Esophagus (tissue), 2 donors: Measurements from ENCODE around the gene ANO3. TPM values are rescaled to one million over a fixed set of nuclear protein-coding genes. Genes with fewer than 3 reads are reported as not detected.

ENCODE experiments used
- H3K27ac ChIP-seq, 2 donors: one replicate each; pipeline ENCODE4 v1.5.1; 2013; ENCODE audit warnings: low read depth in 2 of 2, mild to moderate bottlenecking in 2 of 2, inconsistent platforms in 1 of 2, low read length in 1 of 2, moderate library complexity in 1 of 2
- H3K27me3 ChIP-seq, 2 donors: one replicate each; pipeline ENCODE4 v1.6.1; 2013; ENCODE audit warnings: low read length in 2 of 2, control low read depth in 1 of 2, mild to moderate bottlenecking in 1 of 2; ENCODE audit not compliant: insufficient read depth in 2 of 2, control insufficient read depth in 1 of 2
- H3K36me3 ChIP-seq, 2 donors: one replicate each; pipeline ENCODE4 v1.6.1; 2013; ENCODE audit warnings: low read length in 1 of 2; ENCODE audit not compliant: control insufficient read depth in 2 of 2, insufficient read depth in 2 of 2
- H3K4me1 ChIP-seq, 2 donors: one replicate each; pipeline ENCODE4 v1.6.1; 2013; ENCODE audit warnings: low read length in 1 of 2; ENCODE audit not compliant: control insufficient read depth in 2 of 2, insufficient read depth in 2 of 2
- H3K4me3 ChIP-seq, 2 donors: one replicate each; pipeline ENCODE4 v1.5.1; 2013; ENCODE audit warnings: low read length in 2 of 2, mild to moderate bottlenecking in 2 of 2, low read depth in 1 of 2, moderate library complexity in 1 of 2
- H3K9me3 ChIP-seq, 2 donors: one replicate each; pipeline ENCODE4 v1.6.1; 2013; ENCODE audit warnings: mild to moderate bottlenecking in 2 of 2, low read depth in 1 of 2, low read length in 1 of 2, moderate library complexity in 1 of 2; ENCODE audit not compliant: control insufficient read depth in 2 of 2, insufficient read depth in 1 of 2
- WGBS, 2 donors: extraction: QIAGEN DNeasy Blood & Tissue Kit; methylation state at CpG; one replicate each; pipeline ENCODE4 v1.1.7; 2013; 5-methylcytosine and 5-hydroxymethylcytosine counted together
- polyA plus RNA-seq, 2 donors: library from polyadenylated mRNA; stranded (reverse); fragments of 200-250 nt; gene quantifications; one replicate each; pipeline ENCODE4 v1.2.3, GENCODE V29; 2013
- donor health status: healthy with polysubstance abuse.
- donor health status: Bipolar disorder and iron deficiency.

The ANO3 gene
- polyA plus RNA-seq, 2 donors: 0.01 TPM; not detected in 1

DNA sequence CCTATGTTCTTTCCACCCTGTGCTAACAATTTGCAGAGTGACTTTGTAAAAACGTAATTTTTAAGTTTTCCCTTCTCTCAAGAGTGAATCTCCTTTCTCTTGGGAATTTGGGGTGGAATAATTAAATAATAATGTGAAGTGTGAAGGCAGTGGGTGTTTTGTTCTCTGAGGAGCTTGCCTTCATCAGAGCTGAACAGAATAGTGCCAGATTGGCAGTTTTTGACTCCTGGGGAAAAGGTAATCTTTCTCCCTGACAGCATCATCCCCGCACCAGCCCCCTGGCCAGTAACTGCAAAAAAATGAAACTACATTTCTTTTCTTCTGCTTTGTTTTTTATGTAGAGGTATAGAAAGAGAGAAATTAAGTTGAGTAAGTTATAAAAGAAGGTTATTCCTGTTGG lies 180.3 kb downstream of the ANO3 start:
- H3K4me1 ChIP-seq: no peaks in the 10 kb centered on the region
- WGBS, 2 donors: 62 to 71% methylated on average over 2 of the region's 2 CpGs
- H3K36me3 ChIP-seq: no peaks in the 10 kb centered on the region

DNA sequence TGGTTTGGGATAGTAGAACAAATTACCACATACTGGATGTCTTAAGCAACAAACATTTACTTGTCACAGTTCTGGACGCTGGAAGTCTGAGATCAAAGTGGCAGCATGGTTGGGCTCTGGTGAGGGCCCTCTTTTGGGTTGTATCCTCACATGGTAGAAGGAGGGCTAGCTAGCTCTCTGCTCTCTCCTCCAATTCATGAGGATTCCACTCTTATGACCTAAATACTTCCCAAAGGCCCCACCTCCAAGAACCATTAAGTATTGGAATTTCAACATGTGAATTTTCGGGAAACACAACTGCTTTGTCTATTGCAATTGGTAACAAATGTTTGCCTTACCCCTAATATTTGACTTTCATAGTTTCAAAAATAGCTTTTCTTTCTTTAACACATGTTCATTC lies 187.5 kb downstream of the ANO3 start:
- Histone ChIP-seq H3K4me3 (no peak overlapping the region), H3K27ac (no peak overlapping the region), H3K36me3 (no peaks in the 10 kb centered on the region), H3K9me3 (no peaks in the 10 kb centered on the region), H3K27me3 (no peaks in the 10 kb centered on the region), H3K4me1 (no peaks in the 10 kb centered on the region)
- 79 to 83% methylated on average over 2 of the region's 2 CpGs for WGBS, 2 donors

More for the DNA sequence above, 180.3 kb downstream of the ANO3 start:
- Histone ChIP-seq H3K27me3 (peaks cover 0 to 3% of the 10 kb centered on the region in 2 donors), H3K27ac (no peak overlapping the region), H3K9me3 (no peaks in the 10 kb centered on the region), H3K4me3 (no peak overlapping the region)

DNA sequence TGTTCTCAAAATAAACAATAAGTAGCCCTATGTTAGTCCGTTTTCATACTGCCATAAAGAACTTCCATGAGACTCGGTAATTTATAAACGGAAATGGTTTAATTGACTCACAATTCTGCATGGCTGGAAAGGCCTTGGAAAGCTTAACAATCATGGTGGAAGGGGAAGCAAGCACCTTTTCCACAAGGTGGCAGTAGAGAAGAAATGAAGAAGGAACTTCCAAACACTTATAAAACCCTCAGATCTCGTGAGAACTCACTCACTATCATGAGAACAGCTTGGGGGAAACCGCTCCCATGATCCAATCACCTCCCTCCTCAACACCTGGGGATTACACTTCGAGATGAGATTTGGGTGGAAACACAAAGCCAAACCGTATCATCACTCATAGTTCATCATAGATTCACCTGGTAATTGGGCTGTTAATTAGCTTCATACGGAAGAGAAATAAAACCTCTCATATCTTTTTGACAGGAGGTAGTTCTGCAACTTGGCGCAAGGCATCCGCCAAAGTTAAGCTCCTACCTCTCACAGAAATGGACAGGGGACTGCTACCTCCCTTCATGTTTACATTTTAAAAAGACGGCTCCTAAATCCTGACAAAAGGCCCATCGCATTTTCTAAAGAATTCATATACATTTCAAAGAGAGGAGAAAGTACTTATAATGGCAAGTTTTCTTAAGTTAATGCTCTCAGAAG lies 191.1 kb downstream of the ANO3 start:
- Histone ChIP-seq H3K9me3 (no peaks in the 10 kb centered on the region), H3K27me3 (no peaks in the 10 kb centered on the region), H3K4me1 (no peaks in the 10 kb centered on the region), H3K4me3 (no peak overlapping the region), H3K36me3 (no peaks in the 10 kb centered on the region), H3K27ac (no peak overlapping the region)
- 69 to 76% methylated on average over 12 of the region's 12 CpGs for WGBS, 2 donors

DNA sequence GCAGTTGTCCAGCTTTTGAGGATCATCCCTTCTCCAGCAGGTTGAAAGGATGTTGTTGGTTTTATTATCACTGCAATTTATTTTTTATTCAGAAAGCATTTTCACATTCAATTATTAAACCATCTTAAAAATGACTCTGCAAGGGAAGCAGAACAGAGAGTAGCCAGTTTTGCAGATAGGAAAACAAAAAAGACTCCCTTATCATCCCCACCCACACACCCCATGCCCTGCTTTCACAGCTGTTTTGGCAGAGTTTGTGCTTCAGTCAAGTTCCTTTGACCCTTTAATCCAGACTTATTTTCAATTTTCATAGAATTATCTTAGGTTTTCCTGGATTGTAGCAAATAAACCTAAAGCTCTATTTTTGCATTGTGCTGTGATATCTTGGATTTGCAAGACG lies 195.8 kb downstream of the ANO3 start:
- 41 to 57% methylated on average over 1 of the region's 1 CpG for WGBS, 2 donors
- H3K27me3 ChIP-seq: no peaks in the 10 kb centered on the region
- no peak overlapping the region for H3K27ac ChIP-seq
- no peaks in the 10 kb centered on the region for H3K4me1 ChIP-seq
- H3K36me3 ChIP-seq: no peaks in the 10 kb centered on the region
- no peak overlapping the region for H3K4me3 ChIP-seq
- H3K9me3 ChIP-seq: no peaks in the 10 kb centered on the region

DNA sequence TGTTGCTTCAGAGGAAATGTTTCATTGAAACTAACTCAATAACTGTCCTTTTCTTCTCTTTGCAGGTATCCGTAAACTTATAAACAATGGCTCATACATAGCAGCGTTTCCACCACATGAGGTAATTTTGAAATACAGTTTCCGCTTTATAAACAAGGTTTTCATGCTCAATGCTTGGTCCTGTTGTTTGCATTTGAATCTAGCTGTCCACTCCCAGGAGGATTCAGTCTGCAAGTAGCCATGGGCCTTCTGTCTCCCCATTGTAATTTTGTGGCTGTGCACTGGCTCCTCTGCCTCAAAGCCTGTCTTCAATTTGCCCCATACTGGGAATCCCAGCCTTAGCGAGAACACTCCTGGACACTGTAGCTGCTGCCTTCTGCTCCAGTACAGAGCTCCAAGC lies 205.4 kb downstream of the ANO3 start:
- H3K27me3 ChIP-seq: no peaks in the 10 kb centered on the region
- H3K9me3 ChIP-seq: no peaks in the 10 kb centered on the region
- no peaks in the 10 kb centered on the region for H3K36me3 ChIP-seq
- H3K4me3 ChIP-seq: no peak overlapping the region
- H3K4me1 ChIP-seq: no peaks in the 10 kb centered on the region
- H3K27ac ChIP-seq: no peak overlapping the region
- WGBS, 2 donors: 92% methylated on average over 4 of the region's 4 CpGs

DNA sequence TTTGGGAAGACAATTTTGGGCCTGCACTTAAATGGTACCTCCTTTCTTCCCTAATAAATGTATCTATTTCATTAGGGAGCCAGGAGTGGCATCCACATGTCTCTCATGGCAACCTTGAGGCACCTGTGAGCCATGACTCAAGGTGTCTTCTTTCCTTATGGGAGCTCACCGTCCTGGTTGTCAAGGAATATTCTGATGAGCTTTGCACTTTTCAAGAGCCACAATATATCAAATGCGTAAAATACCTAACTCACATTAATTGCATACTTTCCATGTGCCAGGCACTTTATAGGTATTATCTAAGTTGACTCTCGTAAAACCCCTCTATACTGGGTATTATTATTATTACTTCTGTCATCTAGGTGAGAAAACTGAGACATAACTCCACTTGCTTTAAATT lies 207.6 kb downstream of the ANO3 start:
- no peaks in the 10 kb centered on the region for H3K27me3 ChIP-seq
- 88 to 92% methylated on average over 3 of the region's 3 CpGs for WGBS, 2 donors
- no peak overlapping the region for H3K27ac ChIP-seq
- no peaks in the 10 kb centered on the region for H3K36me3 ChIP-seq
- H3K4me1 ChIP-seq: no peaks in the 10 kb centered on the region
- no peak overlapping the region for H3K4me3 ChIP-seq
- H3K9me3 ChIP-seq: no peaks in the 10 kb centered on the region

DNA sequence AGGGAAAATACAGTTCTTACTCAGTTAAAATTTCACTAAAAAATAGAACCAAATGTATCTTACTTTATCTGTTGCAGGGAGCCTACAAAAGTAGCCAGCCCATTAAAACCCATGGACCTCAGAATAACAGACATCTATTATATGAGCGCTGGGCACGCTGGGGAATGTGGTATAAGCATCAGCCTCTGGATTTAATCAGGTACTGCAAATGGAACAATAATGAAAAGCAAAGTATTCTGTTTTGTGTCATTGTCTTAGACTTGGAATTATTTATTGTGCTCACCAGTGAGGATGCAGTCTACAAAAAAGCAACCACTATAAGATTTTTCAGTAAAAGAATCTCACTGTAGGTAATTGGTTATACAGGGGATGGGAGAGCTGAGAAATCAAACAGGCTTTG lies 209.9 kb downstream of the ANO3 start:
- WGBS, 2 donors: 89% methylated on average over 2 of the region's 2 CpGs
- Histone ChIP-seq H3K4me3 (no peak overlapping the region), H3K27me3 (no peaks in the 10 kb centered on the region), H3K4me1 (no peaks in the 10 kb centered on the region), H3K9me3 (no peaks in the 10 kb centered on the region), H3K27ac (no peak overlapping the region), H3K36me3 (no peaks in the 10 kb centered on the region)

DNA sequence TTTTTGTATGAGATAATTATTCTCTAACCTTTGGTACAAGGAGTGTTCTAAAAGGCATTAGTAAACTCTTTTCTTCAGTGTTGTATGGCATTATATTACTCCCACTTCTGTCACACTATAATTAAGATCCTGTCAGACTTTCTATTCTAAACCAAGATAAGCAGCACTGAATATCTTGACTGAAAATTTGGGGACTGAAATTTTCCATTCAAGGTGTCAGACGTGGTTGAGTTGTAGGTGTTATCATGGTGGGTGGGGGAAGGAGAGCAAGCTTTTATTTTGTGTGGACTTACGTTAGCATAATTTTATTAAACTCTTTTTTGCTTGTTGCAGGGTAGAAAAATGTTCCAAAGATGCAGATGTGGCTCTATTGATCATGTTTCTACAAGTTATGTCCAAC lies 217.2 kb downstream of the ANO3 start:
- H3K27me3 ChIP-seq: no peaks in the 10 kb centered on the region
- WGBS, 2 donors: 43 to 65% methylated on average over 2 of the region's 2 CpGs
- no peak overlapping the region for H3K27ac ChIP-seq
- no peaks in the 10 kb centered on the region for H3K36me3 ChIP-seq
- H3K9me3 ChIP-seq: no peaks in the 10 kb centered on the region
- H3K4me1 ChIP-seq: no peaks in the 10 kb centered on the region
- no peak overlapping the region for H3K4me3 ChIP-seq

DNA sequence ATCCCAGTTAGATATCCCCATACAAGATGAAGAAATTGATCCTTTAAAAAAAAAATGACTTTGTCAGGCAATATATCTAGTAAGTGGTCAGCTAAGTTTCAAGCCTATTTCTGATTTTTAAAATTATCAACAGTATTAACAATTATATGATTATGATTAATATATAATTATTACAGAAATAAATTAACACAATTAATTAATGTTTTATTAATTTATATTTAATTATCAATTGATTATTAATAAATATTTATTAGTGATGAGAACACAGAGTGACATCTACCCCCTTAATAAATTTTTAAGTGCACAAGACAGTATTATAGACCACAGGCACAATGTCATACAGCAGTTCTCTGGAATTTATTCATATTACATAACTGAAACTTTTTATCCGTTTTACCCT lies 218.1 kb downstream of the ANO3 start:
- H3K4me3 ChIP-seq: no peak overlapping the region
- no peak overlapping the region for H3K27ac ChIP-seq
- H3K27me3 ChIP-seq: no peaks in the 10 kb centered on the region
- no peaks in the 10 kb centered on the region for H3K4me1 ChIP-seq
- H3K36me3 ChIP-seq: no peaks in the 10 kb centered on the region
- WGBS, 2 donors: 79 to 85% methylated on average over 1 of the region's 1 CpG
- no peaks in the 10 kb centered on the region for H3K9me3 ChIP-seq

DNA sequence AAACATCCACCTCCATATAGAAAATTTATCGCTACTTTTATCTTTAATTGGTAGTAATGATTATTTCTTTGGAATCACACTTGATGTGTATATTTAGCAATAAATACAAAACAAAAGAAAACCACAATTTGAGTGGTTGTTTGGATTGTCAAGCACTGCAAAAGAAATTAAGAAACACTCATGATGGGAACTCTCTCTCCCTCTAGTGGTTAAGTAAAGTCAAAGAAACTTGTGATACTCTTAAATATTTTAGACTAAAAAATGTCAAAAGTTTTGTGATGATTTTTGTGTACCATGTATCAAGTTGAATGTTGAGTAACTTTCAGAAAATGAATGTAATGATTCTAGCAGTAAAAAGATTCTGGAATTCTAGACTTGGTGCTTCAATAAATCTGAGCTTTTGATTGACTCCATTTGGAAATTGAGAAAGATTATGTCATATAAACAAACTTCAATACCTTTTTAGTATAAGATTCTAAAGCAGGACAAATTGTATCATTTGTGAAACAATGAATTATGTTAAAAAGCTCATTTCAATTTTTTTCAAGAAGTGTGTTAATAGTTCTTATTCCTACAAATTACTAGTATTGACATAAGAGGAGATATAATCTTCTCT lies 219.4 kb downstream of the ANO3 start:
- H3K4me3 ChIP-seq: no peak overlapping the region
- H3K9me3 ChIP-seq: no peaks in the 10 kb centered on the region
- WGBS, 2 donors: 47 to 50% methylated on average over 1 of the region's 1 CpG
- no peaks in the 10 kb centered on the region for H3K4me1 ChIP-seq
- H3K36me3 ChIP-seq: no peaks in the 10 kb centered on the region
- H3K27ac ChIP-seq: no peak overlapping the region
- no peaks in the 10 kb centered on the region for H3K27me3 ChIP-seq
